Measurements from ENCODE around the gene ERCC6. TPM values are rescaled to one million over a fixed set of nuclear protein-coding genes. Genes with fewer than 3 reads are reported as not detected.

The ERCC6 gene
- 9.3 and 10.4 TPM in 2 replicates for total RNA-seq (2014; rRNA removed; shearing (Covaris generic))
- 12.0 and 15.3 TPM in 2 replicates for polyA plus RNA-seq (2015; cell fraction: cytosol; rRNA removed)
- 35.0 and 36.4 TPM in 2 replicates for polyA plus RNA-seq (2015; cell fraction: nucleus; rRNA removed)

DNA sequence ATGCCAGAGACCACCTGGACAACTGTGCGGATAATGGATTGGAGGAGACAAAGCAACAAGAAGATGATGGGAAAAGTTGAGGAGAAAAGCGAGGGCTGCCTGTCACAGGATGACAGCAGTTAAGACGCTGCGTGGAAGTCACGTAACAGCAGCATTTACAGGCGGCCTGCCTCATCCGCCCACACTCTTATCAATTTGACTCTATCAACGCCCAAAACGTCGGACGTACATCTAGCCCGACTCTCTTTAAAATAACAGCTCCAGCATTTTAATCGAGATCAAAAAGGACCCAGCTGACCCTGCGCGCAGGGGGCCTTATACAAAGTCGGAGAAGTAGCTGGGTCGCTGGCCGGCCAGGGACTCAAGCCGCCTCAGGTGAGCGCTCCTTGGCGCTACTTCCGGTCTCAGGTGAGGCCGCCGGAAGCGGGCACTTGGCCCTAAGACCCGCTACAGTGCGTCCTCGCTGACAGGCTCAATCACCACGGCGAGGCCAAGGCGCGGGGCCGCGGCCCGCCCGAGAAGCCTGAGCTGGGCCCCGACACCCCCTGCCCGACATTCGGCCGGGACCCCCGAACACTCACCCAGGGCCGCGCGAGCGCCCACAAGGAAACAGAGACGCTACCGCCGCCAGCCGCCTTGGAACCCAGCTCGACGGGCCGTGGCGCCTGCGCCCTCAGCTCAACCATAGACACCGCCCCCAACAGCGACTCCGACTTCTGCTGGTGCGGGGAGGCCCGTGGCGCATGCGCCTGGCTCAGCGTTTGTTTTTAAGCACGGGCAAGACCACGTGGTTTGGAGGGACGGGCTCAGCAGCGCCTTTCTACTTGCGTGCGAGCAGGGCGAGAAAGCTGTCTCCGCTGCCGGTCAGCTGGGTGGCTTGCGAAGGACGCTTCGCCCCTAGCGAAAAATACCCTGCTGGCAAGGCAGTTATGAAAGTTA, at the start of gene ERCC6:
TSS of gene ERCC6 (minus strand) at position 741 of the 939 bp plus-strand sequence.
- DNase-seq (ENCODE audit: low read depth), result peak; percentile 97

DNA sequence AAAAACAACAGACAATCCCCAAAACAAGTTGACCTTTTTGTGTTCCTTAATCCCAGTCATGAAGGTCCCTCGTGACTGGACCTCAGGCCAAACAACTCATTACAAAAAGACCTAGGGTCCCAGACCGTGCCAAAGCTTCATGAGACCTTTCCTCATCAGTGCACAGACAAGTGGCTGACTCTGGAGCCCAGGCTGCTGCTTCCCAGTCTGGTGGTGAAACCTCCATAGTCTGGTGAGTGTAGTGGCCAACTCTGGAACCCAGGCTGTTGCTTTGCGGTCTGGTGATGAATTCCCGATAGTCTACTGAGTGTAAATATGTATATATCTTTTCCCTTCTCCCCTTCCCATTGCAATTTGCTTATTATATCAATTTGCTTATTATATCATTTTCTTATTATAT, 49.1 kb upstream of the ERCC6 start:
- DNase-seq (ENCODE audit: low read depth), result no peak

DNA sequence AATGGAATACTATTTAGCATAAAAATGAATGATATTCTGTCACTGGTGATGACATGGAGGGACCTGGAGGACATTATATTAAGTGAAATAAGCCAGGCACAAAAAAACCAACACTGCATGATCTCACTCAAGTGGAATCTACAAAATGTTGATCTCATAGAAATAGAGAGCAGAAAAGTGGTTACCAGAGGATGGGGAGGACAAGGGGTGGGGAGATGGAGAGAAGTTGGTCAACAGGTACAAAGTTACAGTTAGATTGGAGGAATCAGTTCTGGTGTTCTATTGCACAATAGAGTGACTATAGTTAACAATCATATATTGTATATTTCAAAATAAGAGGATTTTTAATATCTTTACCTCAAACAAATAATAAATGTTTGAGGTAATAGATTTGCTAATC, 46.5 kb upstream of the ERCC6 start:
- peak; percentile 27 for DNase-seq (ENCODE audit: low read depth)

DNA sequence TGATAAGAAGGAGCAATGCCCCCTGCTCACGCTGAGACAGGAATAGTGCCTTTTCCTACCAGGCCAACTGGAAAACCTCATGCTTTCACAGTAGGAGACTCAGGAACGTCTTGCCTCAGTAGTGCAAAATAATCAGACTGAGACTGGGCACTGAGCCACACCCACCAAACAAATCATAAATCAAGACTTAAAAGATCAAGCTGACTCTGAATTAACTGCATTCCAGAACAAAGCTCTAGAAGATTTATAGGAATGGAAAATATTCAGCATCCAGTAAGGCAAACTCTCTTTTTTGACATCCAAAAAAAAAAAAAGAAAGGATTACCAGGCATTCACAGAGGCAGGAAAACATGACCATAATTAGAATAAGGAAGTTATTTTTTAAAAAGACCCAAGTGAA, 40.7 kb upstream of the ERCC6 start:
- no peak for DNase-seq (ENCODE audit: low read depth)

DNA sequence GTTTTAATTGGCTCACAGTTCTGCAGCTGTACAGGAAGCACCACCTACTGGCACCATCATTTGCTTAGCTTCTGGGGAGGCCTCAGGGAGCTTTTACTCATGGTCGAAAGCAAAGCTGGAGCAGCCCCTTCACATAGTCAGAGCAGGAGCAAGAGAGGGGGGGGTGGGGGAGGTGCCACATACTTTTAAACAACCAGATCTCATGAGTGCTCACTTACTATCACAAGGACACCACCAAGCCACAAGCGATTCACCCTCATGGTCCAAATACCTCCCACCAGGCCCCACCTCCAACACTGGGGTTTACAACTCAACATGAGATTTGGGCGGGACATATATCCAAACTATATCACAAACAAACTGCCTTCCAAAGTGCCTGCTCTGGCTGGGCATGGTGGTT, 39.5 kb upstream of the ERCC6 start:
- no peak for DNase-seq (ENCODE audit: low read depth)

DNA sequence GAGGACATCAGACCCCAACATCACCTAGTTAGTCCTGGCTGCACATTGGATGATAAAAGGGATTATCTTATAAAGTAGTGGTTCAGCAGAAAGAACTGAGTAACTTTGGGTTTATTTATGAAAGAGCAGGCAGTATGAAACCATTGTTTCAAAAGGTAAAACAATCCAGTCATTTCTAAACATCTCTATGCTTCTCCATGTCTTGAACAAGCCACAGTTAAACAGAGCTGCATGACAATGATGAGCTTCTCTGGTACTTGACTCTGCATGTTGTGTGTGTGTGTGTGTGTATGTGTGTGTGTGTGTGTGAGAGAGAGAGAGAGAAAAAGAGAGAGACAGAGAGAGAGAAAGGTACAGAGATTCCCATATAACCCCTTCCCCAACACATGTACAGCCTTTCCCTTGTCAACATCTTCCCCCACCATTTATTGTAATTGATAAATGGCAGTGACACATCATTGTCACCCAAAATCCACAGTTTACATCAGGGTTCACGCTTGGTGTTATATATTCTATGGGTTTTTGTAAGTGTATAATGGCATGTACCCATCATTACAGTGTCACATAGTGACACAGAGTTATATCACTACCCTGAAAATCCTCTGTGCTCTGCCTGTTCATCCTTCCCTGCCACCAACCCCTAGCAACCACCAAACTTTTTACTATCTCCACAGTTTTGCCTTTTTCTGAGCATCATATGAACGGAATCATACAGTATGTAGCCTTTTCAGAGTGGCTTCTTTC, 38.4 kb upstream of the ERCC6 start:
- DNase-seq (ENCODE audit: low read depth), result no peak

DNA sequence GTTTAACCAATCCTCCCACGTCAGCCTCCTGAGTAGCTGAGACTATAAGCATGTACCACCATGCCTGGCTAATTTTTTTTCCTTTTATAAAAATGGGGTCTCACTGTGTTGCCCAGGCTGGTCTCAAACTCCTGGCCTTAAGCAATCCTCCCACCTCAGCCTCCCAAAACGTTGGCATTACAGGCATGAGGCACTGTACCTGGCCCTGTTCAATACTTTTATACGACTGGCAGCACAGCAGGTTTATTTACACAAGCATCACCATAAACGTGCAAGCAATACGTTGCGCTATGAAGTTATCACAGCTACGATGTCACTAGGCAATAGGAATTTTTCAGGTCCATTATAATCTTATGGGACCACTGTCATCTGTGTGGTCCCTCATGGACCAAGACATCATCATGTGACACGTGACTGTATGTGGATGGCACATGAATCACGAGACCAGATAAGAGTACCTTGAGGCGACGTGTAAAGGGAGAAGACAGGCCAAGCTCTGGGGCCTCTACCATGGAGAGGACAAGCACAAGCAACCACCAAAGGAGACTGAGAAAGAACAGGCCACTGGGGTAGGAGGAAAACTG, 36.7 kb upstream of the ERCC6 start:
- DNase-seq (ENCODE audit: low read depth), result no peak

DNA sequence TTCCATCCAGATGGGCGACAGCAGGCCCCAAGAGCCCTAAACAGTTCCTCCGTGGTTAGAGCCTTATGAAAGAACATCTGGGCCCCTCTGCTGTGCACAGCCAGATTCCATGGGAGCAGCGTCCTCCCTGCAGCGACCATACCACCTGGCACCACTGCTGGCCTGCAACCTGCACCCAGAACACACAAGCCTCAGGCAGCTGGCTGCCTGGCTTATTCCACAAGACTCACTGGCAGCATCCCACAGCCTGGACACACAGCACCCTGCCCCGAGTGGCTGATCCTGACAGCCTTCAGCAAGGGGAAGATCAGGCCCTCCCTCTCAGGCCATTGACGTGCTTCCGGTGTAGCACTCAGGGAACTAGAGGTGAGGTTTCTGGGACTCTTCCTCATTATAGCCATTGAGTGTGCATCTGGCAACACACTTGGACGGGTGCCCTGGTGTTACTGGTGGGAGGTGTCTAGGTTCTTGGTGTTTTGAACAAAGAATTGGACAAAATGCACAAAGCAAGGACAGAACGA, 33.7 kb upstream of the ERCC6 start:
- DNase-seq (ENCODE audit: low read depth), result no peak

DNA sequence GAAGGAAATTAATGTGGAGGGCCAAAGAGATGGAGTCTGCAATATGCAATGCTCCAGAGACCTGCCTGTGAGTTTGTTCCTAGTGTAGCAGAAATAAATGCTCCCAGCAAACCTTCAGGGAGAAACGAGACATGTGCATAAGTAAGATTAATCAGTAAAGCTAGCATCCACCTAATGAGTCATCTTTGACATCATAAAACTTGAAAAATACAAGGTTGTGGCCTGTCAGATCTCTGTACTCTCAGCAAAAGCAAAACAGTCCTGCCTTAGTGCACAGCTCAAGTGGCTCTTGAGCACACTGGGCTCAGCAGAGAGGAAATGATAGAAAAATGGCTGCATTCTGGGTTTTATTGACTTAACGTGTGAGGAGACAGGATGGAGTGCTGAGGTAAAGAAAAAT, 32.5 kb upstream of the ERCC6 start:
- peak; percentile 35 for DNase-seq (ENCODE audit: low read depth)

DNA sequence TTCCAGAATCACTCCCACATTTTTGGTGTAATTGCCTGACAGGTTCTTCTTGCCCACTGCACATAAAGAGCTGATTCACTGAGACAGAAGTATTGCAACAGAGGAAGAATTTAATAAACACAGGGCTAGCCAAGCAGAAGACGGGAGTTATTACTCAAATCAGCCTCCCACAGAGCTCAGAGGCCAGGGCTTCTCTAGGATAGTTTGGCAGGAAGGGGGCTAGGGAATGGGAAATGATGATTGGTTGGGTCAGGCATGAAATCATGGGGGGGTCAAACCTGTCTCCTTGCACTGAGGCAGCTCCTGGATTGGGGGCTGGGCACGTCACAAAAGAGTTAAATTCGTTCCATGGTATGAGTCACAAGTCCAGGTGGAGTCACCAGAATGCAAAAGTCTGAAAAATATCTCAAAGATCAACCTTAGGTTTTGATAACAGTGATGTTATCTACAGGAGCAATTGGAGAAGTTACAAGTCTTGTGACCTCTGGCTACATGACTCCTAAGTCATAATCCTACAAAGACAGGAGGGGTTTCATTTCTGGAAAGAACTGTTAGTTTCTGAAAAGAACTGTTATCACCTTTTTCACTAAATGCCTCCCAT, 30.2 kb upstream of the ERCC6 start:
- DNase-seq (ENCODE audit: low read depth), result peak; percentile 54

DNA sequence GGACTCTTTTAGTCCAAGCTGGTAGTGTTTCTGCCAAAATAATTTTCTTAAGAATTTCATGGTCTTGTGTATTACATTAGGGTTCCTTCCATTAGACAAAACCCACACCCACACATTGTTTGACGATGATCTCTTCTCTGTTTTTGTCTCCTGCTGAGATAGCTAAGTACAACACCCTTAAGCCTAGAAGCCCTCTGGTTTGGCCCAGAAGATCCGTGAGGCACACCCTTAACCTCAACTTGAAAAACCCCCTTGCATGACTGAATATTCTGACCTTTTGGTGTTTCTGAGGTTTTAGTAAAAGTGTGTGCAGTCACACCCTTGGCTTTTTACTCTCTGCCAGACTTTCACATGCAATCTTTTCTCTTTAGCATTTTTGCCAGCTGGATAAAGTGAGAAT, 29.3 kb upstream of the ERCC6 start:
- peak; percentile 27 for DNase-seq (ENCODE audit: low read depth)

DNA sequence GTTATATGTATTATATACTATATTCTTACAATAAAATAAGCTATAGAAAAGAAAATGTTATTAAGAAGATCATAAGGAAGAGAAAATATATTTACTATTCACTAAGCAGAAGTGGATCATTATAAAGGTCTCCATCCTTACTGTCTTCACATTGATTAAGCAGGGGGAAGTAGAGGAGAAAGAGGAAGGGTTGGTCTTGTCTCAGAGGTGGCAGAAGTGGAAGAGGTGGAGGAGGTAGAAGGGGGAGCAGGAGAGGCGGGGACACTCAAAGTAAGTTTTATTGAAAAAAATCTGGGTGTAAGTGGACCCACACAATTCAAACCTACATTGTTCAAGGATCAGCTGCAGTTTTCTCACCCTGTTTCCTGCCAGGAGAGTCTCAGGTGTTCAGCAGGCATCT, 28.9 kb upstream of the ERCC6 start:
- DNase-seq (ENCODE audit: low read depth), result no peak

DNA sequence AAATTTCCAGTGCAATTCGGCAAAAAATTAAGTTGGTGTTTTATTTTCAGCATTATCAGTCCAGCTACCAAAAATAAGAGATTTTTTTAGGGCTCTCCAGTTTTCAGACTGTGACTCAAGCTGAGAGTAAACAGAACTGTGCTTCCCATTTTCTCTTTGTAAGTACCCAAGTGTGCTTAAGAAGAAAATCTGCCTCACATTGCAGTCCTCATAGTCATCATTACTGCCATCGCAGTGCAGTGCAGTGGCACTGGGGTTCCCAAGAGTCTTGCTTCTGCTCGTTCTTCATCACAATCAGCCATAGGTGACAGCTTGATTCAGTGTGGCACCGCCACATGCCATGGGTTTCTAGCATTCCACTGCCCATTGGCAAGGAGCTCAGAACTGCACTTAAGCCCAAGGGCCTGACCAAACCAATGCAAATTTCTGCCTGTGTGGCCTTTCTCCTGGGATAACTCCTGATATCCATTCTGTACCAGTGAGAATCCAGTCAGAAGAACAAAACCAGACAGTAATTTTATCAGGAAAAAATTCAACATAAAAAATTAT, 25.6 kb upstream of the ERCC6 start:
- DNase-seq (ENCODE audit: low read depth), result no peak

DNA sequence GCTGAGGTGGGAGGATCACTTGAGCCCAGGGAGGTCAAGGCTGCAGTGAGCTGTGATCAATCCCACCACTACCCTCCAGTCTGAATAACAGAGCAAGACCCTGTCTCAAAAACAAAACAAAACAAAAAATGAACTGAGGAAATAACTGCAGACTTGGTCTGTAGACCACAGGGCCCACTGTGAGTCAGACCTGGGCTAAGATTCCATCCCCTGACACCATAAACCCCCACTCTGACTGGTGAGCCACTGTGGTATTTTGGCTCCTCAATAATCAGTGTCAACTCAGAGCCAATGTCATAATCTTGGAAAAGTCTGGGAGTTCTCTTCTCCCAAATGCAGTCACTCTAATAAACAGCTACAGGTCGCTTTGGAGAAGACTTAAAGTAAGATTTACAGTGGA, 24.0 kb upstream of the ERCC6 start:
- peak; percentile 56 for DNase-seq (ENCODE audit: low read depth)

DNA sequence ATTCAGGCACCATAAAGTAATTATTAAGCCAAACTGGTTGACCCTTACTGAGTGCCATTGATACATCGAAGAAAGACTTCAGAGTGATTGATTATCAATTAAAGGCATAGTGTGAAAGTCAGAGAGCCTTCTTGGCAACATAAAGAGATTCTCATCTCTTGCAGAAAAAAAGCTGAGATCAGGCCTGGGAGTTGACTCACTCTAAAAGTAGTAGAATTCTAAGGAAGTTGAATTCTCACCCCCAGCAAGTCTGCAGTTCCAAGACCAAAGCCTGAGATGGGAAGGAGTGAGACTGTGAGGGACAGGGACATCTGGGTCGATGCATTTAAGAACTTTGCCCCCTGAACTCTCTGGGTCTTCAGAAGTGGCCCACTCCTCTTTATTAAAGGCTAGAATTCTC, 21.6 kb upstream of the ERCC6 start:
- no peak for DNase-seq (ENCODE audit: low read depth)

DNA sequence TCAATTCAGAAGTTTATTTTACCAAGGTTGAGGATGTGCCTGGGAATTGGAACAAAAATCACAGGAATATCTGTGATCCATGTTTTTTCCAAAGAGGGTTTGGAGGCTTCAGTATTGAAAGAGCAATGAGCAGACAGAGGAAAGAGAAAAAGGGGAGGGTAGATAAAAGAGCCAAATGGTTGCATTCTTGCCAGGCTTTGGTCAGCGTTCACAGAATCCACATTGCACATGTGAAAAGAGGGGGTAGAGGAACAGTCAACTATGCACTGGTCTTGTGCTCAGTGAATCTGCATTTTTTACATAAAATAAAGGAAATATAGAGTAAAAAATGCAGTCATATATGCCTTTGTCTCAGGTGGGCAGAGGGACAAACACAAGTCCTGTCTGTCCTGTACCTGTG, 20.6 kb upstream of the ERCC6 start:
- no peak for DNase-seq (ENCODE audit: low read depth)

DNA sequence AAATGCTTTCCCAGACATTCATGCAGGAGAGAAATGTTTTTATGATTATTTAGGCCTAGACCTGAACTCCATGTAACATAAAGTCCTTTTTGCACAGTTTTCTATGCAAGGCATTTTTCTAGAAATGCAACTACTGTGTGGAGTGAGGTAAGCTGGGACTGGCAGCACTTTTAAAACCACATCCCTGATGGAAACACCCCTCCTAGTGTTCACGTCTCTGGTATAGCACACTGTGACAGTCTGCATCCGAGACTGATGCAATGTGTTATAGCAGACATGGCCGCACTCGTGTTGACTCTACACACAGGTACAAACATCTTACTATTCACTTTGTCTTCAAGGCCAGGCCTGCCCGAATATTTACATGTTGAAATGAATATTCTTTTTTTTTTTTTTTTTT, 19.3 kb upstream of the ERCC6 start:
- no peak for DNase-seq (ENCODE audit: low read depth)

DNA sequence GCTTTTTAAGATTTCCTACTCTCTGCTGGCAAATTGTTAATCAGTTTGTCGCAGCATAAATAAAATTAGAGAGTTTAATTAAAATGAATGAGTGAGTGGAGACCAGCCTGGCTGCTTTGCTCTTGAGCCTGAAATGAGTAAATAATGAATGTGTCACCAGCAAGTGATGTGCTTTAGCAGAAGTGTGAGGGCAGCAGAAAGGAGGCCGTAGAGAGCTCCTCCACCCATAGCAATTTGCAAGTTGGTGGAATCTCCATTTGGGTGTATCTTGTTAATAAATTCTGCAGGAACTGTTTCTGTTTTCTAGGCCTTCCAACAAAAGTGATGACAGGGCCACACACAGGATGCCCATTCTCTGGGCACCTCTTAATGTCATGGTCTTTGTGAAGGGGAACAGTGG, 18.8 kb upstream of the ERCC6 start:
- no peak for DNase-seq (ENCODE audit: low read depth)

DNA sequence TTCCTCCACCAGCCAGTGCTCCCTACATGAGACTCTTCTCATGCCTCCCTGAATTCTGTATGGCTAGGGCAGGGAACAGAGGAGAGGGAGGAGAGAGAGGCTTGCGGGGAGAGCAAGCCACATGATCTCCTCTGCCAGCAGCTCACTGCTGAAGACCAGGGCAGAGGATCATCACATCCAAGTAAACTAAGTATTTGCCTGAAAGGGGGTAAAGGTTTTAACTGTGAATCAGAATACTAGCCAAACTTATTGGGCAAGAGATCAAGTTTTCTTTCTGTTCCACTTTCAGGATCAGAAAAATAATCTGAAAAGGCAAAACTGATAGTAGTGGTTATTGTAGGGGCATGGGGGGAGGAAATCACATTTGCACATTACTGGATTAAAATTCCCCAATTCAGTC, 17.8 kb upstream of the ERCC6 start:
- no peak for DNase-seq (ENCODE audit: low read depth)

DNA sequence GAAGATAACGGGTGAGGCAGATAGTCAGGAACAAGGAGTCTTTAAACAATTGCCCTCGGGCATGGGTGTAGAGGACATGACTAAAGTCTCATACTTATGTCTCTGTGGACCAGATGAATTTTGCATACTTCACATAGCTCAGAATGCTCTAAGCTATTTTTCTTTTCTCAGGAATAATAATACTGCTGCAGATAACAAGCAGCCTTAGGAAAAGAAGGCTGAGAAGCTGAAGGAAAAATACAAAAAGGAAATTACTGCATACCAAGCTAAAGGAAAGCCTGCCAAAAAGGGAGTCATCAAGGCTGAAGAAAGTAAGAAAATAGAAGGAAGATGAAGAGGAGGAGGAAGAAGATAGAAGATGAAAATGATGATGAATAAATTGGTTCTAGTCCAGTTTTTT, 13.4 kb upstream of the ERCC6 start:
- DNase-seq (ENCODE audit: low read depth), result peak; percentile 85

DNA sequence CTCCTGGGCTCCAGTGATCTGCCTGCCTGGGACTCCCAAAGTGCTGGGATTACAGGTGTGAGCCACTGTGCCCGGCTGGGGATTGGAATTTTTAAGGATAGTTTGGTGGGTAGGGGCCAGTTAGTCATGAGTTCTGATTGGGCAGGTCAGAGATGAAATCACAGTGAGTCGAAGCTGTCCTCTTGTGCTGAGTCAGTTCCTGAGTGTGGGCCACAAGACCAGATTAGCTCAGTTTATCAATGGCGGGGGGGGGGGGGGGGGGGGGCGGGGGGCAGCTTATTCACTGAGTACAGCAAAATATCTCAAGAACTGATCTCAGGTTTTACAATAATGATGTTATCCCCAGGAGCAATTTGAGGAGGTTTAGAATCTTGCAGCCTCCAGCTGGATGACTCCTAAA, 11.6 kb upstream of the ERCC6 start:
- DNase-seq (ENCODE audit: low read depth), result peak; percentile 93
